Neural cell (in vitro differentiated cells): ENCODE results near the gene PITPNB. TPM values are rescaled to one million over a fixed set of nuclear protein-coding genes. Genes with fewer than 3 reads are reported as not detected.

ENCODE experiments used
- H2AFZ ChIP-seq: fragments of 200-600, 300-800 bp; sonication (generic), shearing (Covaris generic); 2 replicates; pipeline ENCODE4 v1.6.0; 2014; ENCODE audit warnings: low read depth, mild to moderate bottlenecking, antibody characterized with exemption, low read length, moderate library complexity
- H3F3A ChIP-seq: fragments of 200-600 bp; shearing (Covaris generic); 2 replicates; pipeline ENCODE4 v1.6.1; 2016; ENCODE audit warnings: mild to moderate bottlenecking, moderate library complexity, mixed read lengths, antibody characterized with exemption, low read length; ENCODE audit not compliant: insufficient read depth, poor library complexity, severe bottlenecking
- H3K27ac ChIP-seq: fragments of 200-600, 300-800 bp; sonication (generic), shearing (Covaris generic); 2 replicates; pipeline ENCODE4 v1.5.1; 2014; ENCODE audit warnings: mild to moderate bottlenecking, low read length, moderate library complexity
- H3K27me3 ChIP-seq: fragments of 300-800, 200-600 bp; sonication (generic), shearing (Covaris generic); 2 replicates; pipeline ENCODE4 v1.6.0; 2014; ENCODE audit warnings: mild to moderate bottlenecking, low read depth, low read length, moderate library complexity; ENCODE audit not compliant: insufficient read depth
- H3K36me3 ChIP-seq: fragments of 300-800, 200-600 bp; sonication (generic), shearing (Covaris generic); 2 replicates; pipeline ENCODE4 v1.5.1; 2014; ENCODE audit warnings: mild to moderate bottlenecking, antibody characterized with exemption, low read length, moderate library complexity; ENCODE audit not compliant: insufficient read depth
- H3K4me2 ChIP-seq: fragments of 300-800, 200-600 bp; sonication (generic), shearing (Covaris generic); 2 replicates; pipeline ENCODE4 v1.6.0; 2014; ENCODE audit warnings: mild to moderate bottlenecking, low read length
- H3K4me3 ChIP-seq: fragments of 300-800, 200-600 bp; sonication (generic), shearing (Covaris generic); 2 replicates; pipeline ENCODE4 v1.5.1; 2014; ENCODE audit warnings: mild to moderate bottlenecking, low read length, moderate library complexity
- H3K79me2 ChIP-seq: fragments of 200-600 bp; shearing (Covaris generic); replicated peaks from 2 replicates; pipeline ENCODE4 v1.6.0; 2014; ENCODE audit warnings: mild to moderate bottlenecking, low read length, moderate library complexity; ENCODE audit not compliant: insufficient read depth
- H3K9ac ChIP-seq: fragments of 300-800, 200-600 bp; sonication (generic), shearing (Covaris generic); 2 replicates; pipeline ENCODE4 v1.6.1; 2016; ENCODE audit warnings: mild to moderate bottlenecking, low read length, mixed read lengths
- H3K9me2 ChIP-seq: fragments of 200-600 bp; shearing (Covaris generic); 2 replicates; pipeline ENCODE4 v1.6.1; 2016; ENCODE audit warnings: mild to moderate bottlenecking, low read length, mixed read lengths; ENCODE audit not compliant: insufficient read depth
- H3K9me3 ChIP-seq: fragments of 200-600, 300-800 bp; sonication (generic), shearing (Covaris generic); 2 replicates; pipeline ENCODE4 v1.6.1; 2016; ENCODE audit warnings: mild to moderate bottlenecking, mixed run types, low read length, moderate library complexity, mixed read lengths
- H4K20me1 ChIP-seq: fragments of 200-600 bp; shearing (Covaris generic); 2 replicates; pipeline ENCODE4 v1.6.1; 2016; ENCODE audit warnings: mild to moderate bottlenecking, mixed run types; ENCODE audit not compliant: insufficient read depth
- CTCF ChIP-seq: fragments of 450-650 bp; IDR thresholded peaks from 2 replicates; pipeline ENCODE4 v1.5.1; 2014; ENCODE audit warnings: antibody characterized with exemption, mild to moderate bottlenecking, moderate library complexity; ENCODE audit not compliant: poor library complexity, severe bottlenecking
- EP300 ChIP-seq: fragments of 450-650 bp; conservative IDR thresholded peaks from 2 replicates; pipeline ENCODE4 v1.6.1; 2014; ENCODE audit warnings: antibody characterized with exemption, mild to moderate bottlenecking, moderate library complexity; ENCODE audit not compliant: poor library complexity, severe bottlenecking
- EZH2 ChIP-seq: fragments of 200-600, 300-800 bp; shearing (Covaris generic), sonication (generic); IDR thresholded peaks from 2 replicates; pipeline ENCODE4 v1.6.1; 2014; ENCODE audit warnings: antibody characterized with exemption, low read length, borderline replicate concordance, mild to moderate bottlenecking; ENCODE audit not compliant: insufficient read depth, poor library complexity, severe bottlenecking
- MXI1 ChIP-seq: fragments of 450-650 bp; conservative IDR thresholded peaks from 2 replicates; pipeline ENCODE4 v1.6.1; 2014; ENCODE audit warnings: antibody characterized with exemption, mild to moderate bottlenecking; ENCODE audit not compliant: poor library complexity, severe bottlenecking
- POLR2AphosphoS5 ChIP-seq: IDR thresholded peaks from 2 replicates; pipeline ENCODE4 v1.6.1; 2012
- RAD21 ChIP-seq: fragments of 450-650 bp; conservative IDR thresholded peaks from 2 replicates; pipeline ENCODE4 v1.6.1; 2014; ENCODE audit warnings: antibody characterized with exemption, mild to moderate bottlenecking, moderate library complexity
- REST ChIP-seq: IDR thresholded peaks from 2 replicates; pipeline ENCODE4 v1.6.1; 2012; ENCODE audit warnings: borderline replicate concordance
- SMC3 ChIP-seq: fragments of 450-650 bp; conservative IDR thresholded peaks from 2 replicates; pipeline ENCODE4 v1.6.1; 2014; ENCODE audit warnings: antibody characterized with exemption, mild to moderate bottlenecking, moderate library complexity; ENCODE audit not compliant: poor library complexity
- TAF1 ChIP-seq: IDR thresholded peaks from 2 replicates; pipeline ENCODE4 v1.6.1; 2012; ENCODE audit warnings: low read depth
- polyA plus RNA-seq: library from polyadenylated mRNA; depleted of rRNA; stranded (reverse); fragments of >200 nt; gene quantifications from 2 replicates; pipeline ENCODE4 v1.2.3, GENCODE V29; 2014

Gene PITPNB
- polyA plus RNA-seq, 1 donor from 2014 or later, result 44.8 TPM

- H3K79me2 ChIP-seq, result no peaks in the 10 kb centered on the region
- no peak overlapping the region for H2AFZ ChIP-seq
- no peaks in the 10 kb centered on the region for H3F3A ChIP-seq
- H3K27me3 ChIP-seq, result no peaks in the 10 kb centered on the region
- no peaks in the 10 kb centered on the region for H3K9me2 ChIP-seq
- H3K9ac ChIP-seq, result no peak overlapping the region
- H3K36me3 ChIP-seq, result no peaks in the 10 kb centered on the region
- no peak for TF ChIP-seq REST
- TF ChIP-seq SMC3, result no peak
- TF ChIP-seq MXI1, result no peak
- TF ChIP-seq CTCF, result no peak
- no peak for TF ChIP-seq POLR2AphosphoS5
- no peak for TF ChIP-seq RAD21
- no peak for TF ChIP-seq EP300
- no peak for TF ChIP-seq TAF1
- no peak for TF ChIP-seq EZH2
- no peak overlapping the region for H3K27ac ChIP-seq
- no peaks in the 10 kb centered on the region for H4K20me1 ChIP-seq
- no peak overlapping the region for H3K4me2 ChIP-seq
- no peaks in the 10 kb centered on the region for H3K9me3 ChIP-seq
- no peak overlapping the region for H3K4me3 ChIP-seq
These were observed 102.5 kb downstream of the PITPNB start for GRCh38 chr22:27816552-27816951.

GRCh38 chr22:27815826-27816530 is 103.1 kb downstream of the PITPNB start:
- TF ChIP-seq CTCF (no peak), MXI1 (no peak), EP300 (no peak), TAF1 (no peak), SMC3 (no peak), REST (no peak), EZH2 (no peak), POLR2AphosphoS5 (no peak), RAD21 (no peak)

More at GRCh38 chr22:27815826-27816530, 103.1 kb downstream of the PITPNB start:
- Histone ChIP-seq H3K79me2 (no peaks in the 10 kb centered on the region), H3K4me3 (no peak overlapping the region), H3K9me2 (no peaks in the 10 kb centered on the region), H3K27ac (no peak overlapping the region), H3K27me3 (no peaks in the 10 kb centered on the region), H3F3A (no peaks in the 10 kb centered on the region), H2AFZ (no peak overlapping the region), H3K36me3 (no peaks in the 10 kb centered on the region), H3K9ac (no peak overlapping the region), H4K20me1 (no peaks in the 10 kb centered on the region), H3K9me3 (no peaks in the 10 kb centered on the region), H3K4me2 (no peak overlapping the region)
